GM18499 (cell line): Measurements from ENCODE around the gene CREG2.
"Not testable (repeated sequence)": the region's sequence is repeated elsewhere in the genome, so short reads cannot be mapped to it uniquely, and the experiment has no call there.

Experiments used
- ATAC-seq: cut with Tn5 transposase; IDR thresholded peaks from one replicate; pipeline ENCODE4 v1.9.1; 2021; ENCODE audit warnings: moderate number of reproducible peaks; ENCODE audit not compliant: insufficient read depth, unreplicated experiment

Gene CREG2

DNA sequence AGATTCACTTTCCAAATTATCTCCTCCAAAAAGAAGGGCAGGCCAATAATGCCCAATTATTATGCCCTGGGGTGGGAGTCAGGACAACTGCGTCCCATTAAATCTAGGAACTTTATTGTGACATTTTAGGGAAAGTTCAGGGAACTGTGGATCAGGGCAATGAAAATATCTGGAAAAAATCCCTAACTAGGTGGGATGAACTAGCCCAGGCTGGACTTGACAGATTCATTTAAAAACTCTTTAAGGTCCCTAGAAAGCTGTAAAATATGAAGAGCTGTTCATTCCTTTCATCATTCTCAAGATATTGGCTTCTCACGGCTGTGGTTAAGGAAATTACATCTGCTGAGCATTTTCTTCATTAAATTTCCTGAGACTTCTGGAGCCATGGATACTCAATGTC lies 8.2 kb downstream of the CREG2 start:
- no peak for ATAC-seq

DNA sequence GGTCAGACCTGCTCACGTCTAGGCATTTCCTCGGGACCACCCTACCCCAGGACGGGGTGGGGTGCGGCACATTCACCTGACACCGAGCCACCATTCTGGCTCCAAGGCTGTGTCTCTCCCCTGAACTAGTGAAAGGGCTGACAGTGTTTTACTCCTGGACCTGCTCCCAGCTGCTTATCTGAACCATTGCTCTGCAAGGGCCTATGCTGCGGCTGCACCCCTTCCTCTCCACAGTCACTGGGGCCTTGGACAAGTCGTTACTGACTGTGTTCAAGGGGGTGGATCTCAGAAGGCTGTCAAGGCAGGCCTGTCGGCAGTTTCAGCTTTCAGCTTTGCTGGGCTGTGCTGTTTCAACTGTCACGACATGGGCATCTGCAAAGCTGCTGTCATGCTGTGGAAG lies 11.7 kb downstream of the CREG2 start:
- no peak for ATAC-seq

DNA sequence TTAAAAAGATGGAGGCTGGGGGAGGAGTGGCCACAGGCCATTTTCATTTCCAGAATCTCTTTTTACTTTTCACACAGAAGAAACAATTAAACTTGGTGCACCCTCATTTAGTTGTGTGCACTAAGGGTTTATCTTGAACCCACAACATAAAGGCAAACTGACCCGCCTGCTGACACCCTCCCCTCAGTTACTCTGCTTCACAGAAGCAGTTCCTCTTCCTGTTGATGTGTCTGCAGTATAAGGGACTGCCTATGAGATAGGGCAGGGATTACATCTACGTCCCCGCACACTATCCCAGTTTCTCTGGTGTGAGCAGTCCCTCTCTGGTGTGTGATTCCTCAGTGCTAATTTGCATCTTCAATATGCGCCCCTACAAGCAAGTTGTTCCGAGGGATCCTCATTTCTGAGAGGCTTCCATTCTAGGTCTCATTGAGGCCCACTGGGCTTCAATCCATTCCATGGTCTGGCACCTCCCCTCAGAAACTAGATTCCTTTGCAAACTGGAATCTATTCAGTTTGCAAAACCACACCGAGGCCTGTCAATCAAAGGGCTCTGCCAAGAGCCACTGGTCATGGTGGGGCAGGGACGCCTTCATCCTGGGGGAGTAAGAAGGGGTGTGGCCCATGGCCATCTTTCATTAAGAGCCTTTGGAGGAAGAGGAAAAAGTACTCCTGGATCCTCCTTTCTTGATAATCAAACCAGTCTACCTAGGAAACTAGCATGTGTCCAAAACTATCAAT lies 12.3 kb downstream of the CREG2 start:
- ATAC-seq, result no peak

DNA sequence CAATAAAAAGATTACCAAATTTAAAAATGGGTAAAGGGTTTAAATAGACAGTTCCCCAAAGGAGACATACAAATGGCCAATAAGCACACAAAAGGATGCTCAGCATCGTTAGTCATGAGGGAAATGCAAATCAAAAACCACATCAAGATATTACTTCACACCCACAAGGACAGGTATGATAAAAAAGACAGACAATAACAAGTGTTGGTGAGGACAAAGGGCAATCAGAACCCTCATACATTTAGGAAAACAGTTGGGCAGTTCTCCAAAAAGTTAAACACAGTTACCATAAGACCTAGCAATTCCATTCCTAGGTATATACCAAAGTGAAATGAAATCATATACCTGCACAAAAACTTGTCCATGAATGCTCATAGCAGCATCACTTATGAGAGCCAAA lies 14.5 kb downstream of the CREG2 start:
- no peak for ATAC-seq

DNA sequence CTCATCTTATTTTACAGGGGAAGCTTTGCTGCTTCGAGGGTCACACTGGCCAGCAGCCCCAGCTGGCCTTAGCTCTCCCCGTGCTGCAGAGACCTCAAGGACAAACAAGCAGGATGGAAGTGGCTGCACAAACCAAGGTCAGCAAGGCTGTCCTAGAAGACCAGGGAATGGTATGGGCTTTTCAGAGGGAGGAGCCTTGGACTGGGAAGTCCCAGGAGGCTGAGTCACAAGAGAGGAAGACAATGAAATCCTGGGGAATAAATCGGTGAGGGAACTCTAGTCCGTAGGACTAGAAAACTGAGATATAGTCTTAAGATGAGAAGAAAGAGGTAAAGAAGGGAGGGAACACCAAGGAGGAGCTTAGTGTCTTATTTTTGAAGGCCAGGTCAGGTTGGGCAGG lies 15.7 kb downstream of the CREG2 start:
- ATAC-seq, result no peak

DNA sequence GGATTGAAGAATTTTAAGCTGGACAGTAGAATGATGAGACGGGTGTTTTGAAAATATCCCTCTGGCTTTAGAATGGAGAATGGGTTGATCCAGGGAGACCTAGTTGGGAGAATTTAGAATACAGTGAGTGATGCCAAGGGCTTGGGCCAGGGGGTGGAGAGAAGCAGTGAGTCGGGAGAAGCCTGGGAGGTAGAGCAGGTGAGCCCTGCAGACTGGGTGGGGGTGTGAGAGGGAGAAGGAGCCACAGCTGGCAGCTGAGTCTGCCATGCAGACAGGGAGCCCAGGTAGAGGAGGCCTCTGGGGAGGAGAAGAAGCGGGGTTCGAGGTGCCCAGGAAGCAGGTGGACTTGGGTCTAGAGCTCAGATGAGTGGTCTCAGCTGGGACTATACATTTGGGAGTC lies 18.2 kb downstream of the CREG2 start:
- ATAC-seq, result no peak

DNA sequence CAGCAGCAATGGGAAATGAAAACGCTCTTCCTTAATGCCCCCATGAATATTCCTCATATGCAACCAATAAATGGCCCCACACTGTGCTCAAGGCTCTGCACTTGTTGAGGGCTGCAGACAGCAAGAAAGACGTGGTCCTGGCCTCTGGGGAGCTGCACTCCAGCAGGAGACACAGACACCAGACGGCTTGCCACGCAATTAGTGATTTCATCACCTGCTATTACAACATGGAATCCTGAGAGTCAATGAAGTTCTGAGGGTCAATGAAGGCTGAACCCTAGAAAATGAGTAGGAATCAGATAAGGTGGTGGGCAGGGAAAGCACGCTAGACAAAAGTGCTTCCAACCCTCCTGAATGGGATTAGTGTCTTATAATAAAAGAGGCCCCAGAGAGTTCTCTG lies 18.9 kb downstream of the CREG2 start:
- no peak for ATAC-seq

DNA sequence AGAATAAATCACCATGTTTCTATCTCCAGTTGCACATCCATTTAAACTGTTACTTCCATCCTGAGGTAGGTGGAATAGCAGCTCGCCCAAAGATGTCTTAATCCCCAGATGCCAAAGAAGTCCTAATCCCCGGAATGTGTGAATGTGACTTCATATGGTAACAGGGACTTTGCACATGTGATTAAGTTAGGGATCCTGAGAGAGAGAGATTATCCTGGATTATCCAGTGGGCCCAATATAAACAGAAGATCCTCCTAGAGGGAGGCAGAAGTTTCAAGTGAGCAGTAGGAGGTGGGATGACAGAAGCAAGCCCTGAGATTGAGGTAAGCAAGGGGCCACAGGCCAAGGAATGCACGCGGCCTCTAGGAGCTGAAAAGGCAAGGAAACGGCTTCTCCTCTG lies 19.8 kb downstream of the CREG2 start:
- no peak for ATAC-seq

DNA sequence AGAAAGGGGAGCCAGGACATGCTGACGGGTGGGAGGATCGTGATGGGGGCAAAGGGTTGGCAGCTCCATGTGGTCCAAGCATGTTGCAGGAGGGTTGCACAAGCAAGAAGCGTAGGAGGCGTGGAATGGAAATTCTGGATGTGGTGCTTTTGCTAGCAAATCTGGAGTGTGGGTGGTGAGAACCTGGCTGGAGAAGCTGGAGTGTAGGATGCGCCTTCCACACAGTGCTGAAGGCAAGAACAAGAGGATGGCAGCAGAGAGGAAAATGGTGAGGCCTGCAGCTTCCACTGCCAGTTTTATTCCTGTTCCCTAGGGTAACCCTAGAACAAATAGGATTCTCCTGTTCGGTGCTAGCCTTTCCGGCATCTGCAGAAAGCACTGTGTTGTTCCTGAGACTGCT lies 22.4 kb downstream of the CREG2 start:
- no peak for ATAC-seq

DNA sequence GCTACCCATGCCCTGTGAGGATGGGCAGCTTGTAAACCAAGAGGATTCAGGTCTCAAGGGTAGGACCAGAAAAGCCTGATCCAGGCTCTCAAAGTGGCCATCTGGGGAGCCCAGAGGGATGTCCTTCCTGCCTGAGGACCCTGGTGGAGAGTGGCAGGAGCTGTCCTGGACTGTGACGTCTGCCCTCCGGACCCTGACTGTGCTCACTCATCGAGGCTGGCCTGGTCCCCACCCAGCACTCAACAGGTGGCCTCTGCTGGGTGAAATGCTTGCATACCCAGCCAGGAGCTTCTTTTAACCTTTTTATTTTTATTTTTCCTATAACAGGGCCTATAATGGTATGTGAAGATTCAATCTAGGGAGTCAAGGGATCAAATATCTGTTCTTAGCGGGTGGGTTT lies 24.5 kb downstream of the CREG2 start:
- no peak for ATAC-seq

DNA sequence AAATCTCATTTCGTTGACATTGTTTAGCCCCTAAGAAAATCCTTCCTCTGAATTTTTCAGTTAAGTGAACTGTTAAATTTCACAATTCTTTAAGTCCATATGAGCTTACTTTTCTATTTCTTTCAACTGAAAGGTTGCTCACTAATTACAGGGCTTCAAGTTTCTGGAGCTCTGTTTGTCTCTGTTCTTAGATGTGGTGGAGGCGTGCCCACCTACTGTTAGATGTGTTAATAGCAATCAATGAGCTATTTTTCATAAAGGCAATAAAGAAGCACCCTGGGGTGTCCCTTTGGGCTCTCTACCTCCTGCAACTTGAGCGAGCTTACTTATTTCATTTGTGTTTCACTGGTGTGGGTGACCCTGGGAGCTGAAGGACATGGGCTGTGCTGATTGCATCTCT lies 25.0 kb downstream of the CREG2 start:
- ATAC-seq, result no peak

DNA sequence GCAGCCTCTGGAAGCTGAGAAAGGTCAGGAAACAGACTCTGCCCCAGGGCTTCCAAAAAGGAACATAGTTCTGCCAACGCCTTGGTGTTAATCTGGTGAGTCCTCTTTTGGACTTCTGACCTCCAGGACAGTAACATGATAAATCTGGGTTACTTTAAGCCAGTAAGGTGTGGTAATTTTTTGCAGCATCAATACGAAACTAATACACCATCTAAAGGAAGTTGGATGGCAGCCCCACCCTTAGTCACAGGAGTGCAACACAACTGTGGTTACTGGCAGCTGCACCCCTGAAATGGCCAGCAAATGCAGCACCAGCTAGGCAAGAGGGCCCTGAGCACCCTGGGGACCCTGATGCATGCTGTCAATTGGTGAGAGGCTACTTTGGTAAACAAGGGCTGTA lies 25.8 kb downstream of the CREG2 start:
- no peak for ATAC-seq

DNA sequence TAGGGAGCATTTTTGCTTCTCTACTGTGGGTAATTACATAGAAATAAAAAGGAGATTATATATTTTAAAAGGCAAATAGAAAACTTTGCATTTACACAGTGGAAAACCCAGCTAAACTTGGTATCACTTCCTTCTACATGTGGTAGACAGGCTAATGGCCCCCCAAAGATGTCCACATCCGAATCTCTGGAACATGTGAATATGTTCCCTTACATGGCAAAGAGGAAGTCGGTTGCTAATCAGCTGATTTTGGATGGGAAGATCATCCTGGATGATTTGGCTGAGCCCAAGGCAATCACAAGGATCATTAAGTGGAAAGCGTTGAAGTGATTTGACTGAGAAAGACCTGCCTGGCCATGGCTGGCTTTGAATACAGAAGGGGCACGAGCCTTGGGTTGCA lies 26.2 kb downstream of the CREG2 start:
- ATAC-seq, result no peak

DNA sequence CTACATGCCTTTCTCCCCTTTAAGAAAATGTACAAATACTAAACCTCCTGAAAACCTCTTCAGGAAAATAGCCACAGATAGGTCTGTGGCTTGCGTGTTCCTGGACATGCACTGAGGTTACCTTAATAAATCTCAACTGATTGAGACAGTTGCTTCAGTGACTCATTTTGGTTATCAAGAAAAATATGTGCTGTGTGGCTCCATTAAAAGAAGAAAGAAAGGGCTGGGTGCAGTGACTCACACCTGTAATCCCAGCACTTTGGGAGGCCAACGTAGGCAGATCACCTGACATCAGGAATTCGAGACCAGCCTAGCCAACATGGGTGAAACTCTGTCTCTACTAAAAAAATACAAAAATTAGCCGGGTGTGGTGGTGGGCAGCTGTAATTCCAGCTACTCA lies 27.1 kb downstream of the CREG2 start:
- ATAC-seq, result no peak

DNA sequence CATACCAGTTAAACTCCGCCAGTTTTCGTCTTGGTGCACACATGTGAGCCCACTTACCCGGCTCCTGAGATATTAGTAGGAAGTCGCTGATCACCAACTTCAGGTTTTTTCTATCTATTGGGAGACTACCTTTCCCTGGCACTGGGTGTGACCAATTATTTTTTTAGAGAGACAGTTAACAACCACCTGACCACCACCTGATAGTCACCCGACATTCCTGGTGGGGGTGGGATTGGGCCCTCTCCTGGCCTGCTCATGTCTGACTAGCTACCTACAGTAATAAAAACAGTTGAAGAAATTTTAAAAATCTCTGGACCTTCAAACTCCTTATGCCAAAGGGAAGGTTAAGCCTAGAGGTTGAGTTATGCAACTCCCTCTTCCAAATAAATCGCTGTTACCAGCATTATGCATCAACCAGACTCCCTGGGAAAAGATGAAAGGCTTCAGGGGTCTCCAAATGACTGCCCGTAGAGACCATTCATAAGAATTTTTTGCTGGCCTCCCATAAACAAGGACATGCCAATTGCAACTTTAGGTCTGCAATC lies 27.8 kb downstream of the CREG2 start:
- ATAC-seq, result no peak

DNA sequence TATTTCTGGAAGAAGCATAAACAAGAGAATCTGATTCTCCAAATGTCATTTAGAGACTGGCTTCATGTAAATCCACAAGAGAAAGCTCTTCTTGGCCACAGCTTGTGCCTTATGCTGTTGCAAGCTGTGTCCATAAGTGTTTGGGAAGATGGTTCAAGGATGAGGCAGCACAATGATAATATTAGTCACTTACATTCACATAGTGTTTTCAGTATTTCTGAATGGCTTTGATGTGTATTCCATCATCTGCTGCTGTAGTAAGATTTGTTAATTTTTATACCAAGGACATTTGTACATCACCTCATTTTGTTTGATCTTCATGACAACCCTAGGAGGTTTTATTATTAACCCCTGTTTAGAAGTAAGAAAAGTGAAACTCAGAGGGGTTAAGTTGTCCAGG lies 29.9 kb downstream of the CREG2 start:
- ATAC-seq, result no peak

DNA sequence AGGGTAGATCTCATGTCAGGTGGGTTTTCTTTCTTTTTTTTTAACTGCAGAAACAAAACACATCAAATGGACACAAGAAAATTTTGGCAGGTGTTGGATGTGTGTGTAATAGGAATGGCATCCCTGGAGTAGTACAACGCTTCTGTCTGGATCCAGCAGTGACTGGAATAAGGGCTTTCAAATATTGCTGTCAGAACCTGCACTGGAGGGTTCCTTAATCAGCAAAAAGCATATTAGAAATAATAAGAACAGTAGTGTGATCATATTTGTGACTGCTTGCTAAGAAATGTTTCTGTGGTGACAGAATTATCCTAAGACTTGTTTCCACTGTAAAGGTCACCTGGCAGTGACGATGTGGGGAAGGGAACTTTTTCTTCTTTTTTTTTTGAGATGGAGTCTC lies 30.8 kb downstream of the CREG2 start:
- ATAC-seq, result no peak

DNA sequence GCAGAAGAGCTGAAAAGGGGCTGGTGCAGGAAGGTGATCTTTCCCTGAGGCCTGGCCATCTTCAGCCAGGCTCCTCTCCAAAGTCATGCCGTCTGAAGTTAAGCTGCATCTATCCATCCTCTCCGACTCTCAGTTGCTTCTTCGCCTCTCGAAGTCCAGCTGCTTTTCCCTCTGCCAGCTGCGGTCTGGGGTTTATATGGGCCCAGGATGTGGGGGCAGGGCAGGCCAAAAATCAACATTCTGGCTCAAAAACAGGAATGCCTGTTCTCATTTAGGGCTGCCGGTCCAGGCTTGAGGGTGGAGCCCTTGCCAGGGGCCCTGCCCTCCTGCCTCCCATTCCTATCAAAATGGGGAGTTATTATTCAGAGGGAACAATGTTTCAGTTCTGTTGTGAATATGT lies 31.2 kb downstream of the CREG2 start:
- no peak for ATAC-seq

DNA sequence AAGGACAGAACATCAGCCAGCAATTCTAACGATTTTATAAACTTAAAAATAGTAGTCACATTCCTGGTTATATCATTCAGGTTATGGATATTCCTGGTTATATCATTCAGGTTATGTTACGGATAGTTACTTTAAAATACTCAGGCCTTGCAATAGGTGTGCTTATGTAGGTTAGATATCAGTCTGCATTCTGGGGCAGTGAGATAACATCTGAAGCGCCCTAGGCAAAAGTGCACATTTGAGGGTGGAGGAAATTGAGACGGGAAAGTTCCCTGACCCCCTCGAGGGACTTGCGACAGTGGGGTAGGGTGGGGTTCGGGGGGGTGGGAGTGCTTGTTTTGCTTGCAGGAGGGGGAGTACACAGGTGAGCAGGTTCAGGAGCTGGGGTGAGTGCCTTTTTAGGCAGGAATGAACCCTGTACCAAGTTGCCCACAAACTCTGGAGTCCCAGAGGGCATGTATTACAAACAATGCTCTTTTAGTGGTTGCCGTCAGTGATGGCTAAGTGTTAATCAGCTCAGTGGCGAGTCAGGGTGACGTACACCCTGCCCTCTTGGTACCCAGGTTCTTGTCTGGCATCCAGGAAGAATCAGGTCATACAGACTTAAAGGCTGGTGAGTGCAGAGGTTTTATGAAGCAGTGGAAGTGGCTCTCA lies 31.8 kb downstream of the CREG2 start:
- no peak for ATAC-seq

DNA sequence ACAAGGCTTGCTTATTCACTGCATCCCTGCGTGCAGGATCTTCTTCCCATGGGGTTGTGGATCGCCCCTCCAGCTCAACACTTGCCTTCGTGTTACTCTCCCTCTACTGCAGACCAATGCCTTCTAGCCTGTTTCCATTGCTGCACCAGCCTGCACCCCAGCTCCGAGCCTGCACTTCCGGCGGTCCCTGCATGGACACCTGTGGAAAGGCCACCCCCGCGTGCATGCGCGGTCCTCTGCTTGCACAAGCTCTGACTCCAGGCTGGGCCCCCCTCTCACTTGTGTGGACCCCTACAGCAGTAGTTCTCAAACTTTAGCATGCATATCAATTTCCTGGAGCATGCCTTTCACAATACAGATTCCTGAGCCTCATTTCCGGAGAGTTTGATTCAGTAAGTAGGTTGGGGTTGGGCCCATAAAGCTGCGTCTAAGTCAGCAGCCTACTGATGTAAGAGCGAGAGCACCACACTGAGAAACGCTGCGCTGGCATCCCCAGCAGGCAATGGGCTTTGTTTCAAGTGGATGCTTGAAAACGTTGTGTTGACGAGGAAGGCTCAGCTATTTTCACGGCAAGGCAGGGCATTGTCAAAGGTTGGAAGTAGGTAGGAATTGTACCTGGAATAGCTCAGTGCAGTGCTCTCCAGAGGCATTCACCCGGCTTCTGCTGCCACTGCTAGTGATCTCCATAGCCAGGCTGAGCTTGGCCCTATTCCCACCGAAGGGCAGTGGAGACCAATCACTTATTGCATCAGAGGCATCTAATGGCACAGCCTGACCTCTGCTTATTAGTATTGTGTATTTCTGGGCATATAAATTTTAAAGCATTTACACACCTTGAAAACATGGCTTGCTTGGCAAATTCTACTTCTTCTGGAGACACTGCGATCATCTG lies 32.6 kb downstream of the CREG2 start:
- no peak for ATAC-seq

DNA sequence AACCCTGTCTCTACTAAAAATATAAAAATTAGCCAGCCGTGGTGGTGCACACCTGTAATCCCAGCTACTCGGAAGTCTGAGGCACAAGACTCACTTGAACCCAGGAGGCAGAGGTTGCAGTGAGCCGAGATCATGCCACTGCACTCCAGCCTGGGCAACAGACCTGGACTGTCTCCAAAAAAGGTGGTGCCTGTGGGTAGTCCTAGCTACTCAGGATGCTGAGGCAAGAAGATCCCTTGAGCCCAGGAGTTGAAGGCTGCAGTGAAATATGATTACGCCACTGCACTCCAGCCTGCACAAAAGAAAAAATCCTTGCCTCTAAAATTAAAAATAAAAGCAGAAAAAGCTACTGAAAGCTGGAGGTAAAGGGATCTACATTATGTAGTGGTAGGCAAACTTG lies 34.7 kb downstream of the CREG2 start:
- ATAC-seq, result not testable (repeated sequence)
